NCI-H345 treated with DMSO at 0.1 percent for 48 hours (cell line): ENCODE results near the gene IGHMBP2.
A peak's percentile ranks its signal among the peaks of the same experiment; 100 is the strongest.

Experiments
- DNase-seq: peaks from one replicate; lab custom pipeline; 2025; ENCODE audit not compliant: unreplicated experiment; lab: John Stamatoyannopoulos, UW

IGHMBP2 gene

DNA sequence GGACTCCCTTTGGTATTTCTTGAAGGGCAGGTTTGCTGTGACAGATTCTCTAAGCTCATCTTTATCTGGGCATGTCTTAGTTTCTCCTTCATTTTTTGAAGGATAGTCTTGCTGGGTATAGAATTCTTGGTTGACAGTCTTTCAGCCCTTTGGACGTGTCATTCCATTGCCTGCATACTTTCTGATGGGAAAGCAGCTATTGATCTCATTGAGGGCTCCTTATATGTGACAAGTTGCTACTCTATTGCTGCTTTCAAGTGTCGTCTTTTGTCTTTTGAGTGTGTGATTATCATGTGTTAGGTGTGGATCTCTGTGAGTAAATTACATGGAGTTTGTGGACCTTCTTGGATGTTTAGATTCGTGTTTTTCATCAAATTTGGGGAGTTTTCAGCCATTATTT lies 21.9 kb downstream of the IGHMBP2 start:
- DNase-seq = no peak

DNA sequence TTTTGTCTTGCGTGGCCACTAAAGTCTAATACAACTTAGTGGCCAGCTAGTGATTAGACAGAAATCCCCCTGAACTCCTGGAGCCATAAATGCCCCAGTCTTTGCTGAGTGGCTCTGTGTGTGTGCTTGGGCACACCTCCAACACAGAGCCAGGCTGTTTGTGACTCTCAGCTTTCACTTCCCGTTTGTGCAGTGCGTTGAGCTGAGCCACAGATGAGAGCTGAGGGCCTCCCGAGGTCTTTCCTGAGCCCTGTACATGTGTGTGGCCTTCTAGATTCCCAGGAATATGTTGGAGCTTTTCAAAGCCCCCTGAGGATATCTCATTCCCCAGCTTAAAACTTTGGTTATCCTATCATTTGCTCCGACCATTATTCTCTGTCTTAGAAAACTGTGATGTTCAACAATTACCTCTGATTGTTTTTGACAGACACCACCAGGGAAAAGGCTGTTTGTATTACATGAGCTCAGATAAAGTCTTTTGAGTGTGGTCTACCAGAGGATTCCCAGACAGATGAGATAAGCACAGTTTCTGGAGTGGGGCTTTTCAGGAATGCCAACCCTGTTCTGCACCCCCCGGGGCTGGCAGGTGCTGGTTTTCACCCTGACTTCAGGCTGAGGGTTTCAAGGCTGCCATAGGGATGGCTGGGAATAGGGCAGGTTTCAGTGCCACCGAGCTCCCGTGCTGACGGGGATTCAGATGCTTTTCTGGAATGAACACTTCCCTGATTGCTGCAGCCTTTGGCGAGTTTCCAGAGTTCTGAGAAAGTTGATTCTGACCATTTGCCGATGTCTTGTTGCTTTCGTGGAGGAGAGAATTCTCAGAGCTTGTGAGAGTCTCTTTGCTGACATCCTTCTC lies 23.8 kb downstream of the IGHMBP2 start:
- no peak for DNase-seq

GRCh38 chr11:68928136-68928880 lies 24.6 kb downstream of the IGHMBP2 start:
- DNase-seq = no peak

DNA sequence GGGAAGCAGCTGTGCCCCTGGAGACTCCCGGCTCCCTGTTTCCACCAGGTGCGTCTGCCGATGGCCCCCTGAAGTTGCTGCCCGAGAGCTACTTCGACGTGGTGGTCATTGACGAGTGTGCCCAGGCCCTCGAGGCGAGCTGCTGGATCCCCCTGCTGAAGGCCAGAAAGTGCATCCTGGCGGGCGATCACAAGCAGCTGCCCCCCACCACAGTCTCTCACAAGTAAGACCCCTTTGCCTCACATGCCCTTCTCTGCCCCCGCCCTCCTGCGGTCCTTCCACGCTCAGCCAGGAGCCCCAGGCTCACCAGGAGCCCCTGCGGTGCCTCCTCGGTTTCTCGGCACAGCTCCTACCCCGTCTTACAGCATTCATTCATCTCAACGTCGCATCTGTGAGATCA lies 25.4 kb downstream of the IGHMBP2 start:
- DNase-seq = no peak

DNA sequence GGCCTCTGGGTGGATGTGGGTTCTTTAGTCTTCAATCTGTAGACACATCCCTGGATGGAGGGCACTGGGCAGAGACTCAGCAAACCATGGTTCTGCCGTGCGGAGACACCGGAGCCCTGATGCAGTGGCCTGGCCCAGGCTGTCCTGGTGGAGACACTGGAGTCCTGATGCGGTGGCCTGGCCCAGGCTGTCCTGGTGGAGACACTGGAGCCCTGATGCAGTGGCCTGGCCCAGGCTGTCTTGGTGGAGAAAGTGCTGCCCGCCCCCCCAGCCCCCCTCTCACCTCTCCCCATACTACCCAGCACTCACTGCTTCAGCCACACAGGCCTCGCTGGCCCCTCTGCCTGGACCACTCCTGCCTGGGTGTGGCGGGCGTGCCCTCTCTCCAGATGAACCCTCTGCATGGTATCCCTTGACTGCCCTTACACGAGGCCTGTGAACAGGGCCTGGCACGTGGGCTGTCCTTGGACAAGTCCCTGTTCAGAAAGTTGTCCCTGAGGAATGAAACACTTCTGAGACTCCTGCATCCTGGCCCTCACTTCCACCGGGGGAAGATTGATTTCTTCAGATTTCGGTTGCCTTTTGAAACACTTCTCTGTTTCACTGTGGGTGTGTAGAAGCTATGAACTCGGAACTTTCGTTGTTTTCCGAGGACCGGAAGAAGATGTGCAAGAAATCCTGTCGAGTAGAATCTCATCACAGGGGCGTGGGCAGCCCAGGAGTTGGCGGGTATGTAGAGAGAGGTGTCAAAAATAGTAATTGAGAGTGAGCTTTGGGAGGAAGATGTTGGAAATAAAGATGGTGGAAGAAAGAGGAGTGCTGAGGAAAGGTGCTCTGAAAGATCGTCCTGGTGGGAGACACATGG lies 26.2 kb downstream of the IGHMBP2 start:
- no peak for DNase-seq

GRCh38 chr11:68930991-68931855 lies 27.5 kb downstream of the IGHMBP2 start:
- DNase-seq = no peak

DNA sequence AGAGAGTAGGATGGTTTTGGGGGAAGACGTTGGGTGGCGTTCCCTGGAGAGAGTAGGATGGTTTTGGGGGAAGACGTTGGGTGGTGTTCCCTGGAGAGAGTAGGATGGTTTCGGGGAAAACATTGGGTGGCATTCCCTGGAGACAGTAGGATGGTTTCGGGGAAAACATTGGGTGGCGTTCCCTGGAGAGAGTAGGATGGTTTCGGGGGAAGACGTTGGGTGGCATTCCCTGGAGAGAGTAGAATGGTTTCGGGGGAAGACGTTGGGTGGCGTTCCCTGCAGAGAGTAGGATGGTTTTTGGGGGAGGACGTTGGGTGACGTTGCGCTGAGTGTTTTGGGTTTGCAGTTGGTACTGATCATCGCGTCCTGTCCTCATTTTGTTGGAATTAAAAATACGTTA lies 28.2 kb downstream of the IGHMBP2 start:
- no peak for DNase-seq

- no peak for DNase-seq
These were observed 28.7 kb downstream of the IGHMBP2 start for GRCh38 chr11:68932358-68932757.

DNA sequence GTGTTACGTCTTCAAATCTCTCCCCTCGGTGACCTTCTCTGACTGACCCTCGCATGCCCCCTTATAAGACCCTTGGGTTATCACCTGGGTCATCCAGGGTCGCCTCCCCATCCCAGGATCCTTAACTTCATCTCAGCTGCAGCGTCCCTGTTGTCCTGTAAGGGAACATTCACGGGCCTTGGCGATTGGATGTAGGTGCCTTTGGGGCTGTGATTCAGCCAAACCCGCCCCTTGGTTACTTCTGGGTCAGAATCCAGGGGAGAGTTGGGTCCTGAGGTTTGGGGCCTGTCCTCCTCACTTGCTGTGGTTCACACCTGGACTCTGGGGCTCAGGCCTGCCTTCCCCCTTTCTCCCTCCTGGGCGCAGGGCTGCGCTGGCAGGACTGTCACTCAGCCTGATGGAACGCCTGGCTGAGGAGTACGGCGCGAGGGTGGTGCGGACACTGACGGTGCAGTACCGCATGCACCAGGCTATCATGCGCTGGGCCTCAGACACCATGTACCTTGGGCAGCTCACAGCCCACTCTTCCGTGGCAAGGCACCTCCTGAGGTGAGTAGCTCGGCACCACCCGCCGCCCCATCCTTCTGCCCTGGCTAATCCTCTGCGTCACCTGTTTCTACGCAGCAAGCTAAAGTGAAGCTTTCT lies 29.4 kb downstream of the IGHMBP2 start:
- no peak for DNase-seq

DNA sequence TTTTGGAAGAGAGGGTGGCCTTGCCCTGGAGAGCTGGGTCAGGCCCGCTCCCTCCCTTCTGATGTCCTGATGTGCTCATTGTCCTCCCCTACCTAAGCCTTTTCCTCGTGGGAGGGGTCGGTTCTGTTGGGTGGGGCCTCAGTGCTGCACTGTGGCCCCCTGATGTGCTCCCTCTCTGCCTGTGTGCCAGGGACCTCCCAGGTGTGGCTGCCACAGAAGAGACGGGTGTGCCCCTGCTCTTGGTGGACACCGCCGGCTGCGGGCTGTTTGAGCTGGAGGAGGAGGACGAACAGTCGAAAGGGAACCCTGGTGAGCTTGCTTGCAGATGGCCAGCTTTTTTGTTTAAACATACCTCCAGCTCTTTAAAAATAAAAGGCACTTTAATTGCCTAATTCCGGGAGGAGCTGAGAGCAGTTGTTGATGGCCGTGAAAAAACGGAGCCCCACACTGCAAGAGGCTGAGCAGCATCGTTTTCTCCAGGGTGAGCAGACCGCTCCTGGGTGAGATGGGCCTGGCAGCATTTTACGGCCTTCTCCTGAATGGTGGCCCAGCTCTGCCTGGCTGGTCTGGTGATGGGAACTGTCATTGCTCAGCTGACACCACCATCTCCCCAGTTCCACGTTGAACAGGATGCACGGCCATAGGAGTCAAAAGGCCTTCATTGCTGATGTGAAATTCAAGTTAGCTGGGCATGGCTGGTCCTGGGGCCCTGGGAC lies 30.1 kb downstream of the IGHMBP2 start:
- DNase-seq = peak; percentile 77

GRCh38 chr11:68934321-68934645 lies 30.6 kb downstream of the IGHMBP2 start:
- no peak for DNase-seq

DNA sequence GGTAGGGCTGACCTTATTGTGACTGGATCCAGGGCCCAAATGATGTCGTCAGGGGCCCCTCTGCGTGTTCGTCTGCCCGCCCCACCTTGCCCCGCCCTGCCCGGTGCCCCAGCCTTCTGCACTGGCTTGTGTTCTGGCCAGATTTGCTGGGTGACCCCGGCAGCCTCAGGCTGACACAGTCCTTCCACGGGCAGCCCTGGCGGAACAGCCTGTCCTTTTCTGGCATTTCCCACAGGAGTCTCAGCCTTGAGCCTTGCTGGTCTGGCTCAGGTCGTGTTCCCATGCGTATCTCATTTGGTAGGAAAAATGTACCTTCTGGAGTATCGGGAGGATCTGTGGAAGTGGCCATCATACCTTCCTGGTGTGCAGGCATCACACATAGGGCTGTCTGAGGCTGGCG lies 31.0 kb downstream of the IGHMBP2 start:
- no peak for DNase-seq

- no peak for DNase-seq
These were observed 31.4 kb downstream of the IGHMBP2 start for GRCh38 chr11:68935066-68935465.

GRCh38 chr11:68935516-68936357 lies 32.0 kb downstream of the IGHMBP2 start:
- no peak for DNase-seq

GRCh38 chr11:68936358-68936636 lies 32.6 kb downstream of the IGHMBP2 start:
- no peak for DNase-seq

DNA sequence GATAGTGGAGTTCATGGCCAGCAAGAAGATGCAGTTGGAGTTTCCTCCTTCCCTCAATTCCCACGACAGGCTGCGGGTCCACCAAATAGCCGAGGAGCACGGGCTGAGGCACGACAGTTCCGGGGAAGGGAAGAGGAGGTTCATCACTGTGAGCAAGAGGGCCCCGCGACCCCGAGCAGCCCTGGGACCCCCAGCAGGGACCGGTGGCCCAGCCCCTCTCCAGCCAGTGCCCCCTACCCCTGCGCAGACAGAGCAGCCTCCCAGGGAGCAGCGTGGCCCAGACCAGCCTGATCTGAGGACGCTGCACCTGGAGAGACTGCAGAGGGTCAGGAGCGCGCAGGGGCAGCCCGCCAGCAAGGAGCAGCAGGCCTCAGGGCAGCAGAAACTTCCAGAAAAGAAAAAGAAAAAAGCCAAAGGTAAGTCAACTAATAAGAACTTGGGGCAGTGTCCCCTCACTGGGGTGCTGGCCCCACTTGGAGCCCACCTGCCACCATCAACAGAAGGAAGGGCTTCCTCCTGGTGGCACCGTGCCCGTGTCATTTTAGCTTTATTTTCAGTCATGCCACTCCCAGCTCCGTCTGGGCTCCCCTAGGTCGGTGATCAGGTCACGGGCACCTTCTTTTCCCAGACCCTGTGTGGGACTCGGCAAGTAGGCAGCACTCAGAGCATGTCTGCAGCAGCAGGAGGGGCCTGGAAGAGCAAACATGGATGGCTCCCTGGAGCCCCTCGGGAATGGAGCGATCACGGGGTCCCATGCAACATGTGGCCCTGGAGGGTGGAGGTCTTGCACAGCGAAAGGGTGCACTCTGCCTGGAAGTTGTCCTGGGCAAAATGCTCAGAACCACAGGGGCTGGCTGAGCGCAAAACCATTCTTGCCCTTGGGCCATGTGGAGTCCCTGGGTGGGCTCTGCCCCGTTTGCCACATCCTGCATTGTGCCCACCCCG lies 33.3 kb downstream of the IGHMBP2 start:
- DNase-seq = no peak

GRCh38 chr11:68938088-68938487 lies 34.4 kb downstream of the IGHMBP2 start:
- DNase-seq = no peak
